GM12874 (cell line): ENCODE data around the gene PILRA.

Source experiments
- TF ChIP-seq, protein P1 (sequence below): IDR thresholded peaks from 2 replicates; pipeline ENCODE4 v1.5.1; 2011; ENCODE audit warnings: low read depth, mild to moderate bottlenecking, control low read depth, low read length, moderate library complexity; ENCODE audit not compliant: insufficient read depth

PILRA gene

DNA sequence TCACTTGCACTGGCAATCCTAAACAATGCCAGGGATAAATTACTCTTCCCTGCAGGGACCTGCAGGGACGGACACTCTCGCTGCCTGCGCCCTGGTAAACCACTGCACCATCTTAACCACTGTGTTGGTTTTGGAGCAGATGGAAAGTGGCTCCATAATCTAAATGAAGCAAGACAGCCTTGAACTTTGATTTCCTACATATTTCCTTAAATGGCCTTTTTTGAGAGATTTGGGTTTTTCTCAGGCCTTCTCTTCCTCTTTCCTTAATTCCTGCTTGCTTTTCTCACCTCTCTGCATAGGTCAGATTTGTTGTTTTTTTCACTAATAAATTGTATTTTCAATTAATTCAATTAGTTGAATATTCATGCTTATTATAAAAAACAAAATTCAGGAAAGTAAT lies 2.8 kb downstream of the PILRA start:
- TF ChIP-seq, protein P1, sequence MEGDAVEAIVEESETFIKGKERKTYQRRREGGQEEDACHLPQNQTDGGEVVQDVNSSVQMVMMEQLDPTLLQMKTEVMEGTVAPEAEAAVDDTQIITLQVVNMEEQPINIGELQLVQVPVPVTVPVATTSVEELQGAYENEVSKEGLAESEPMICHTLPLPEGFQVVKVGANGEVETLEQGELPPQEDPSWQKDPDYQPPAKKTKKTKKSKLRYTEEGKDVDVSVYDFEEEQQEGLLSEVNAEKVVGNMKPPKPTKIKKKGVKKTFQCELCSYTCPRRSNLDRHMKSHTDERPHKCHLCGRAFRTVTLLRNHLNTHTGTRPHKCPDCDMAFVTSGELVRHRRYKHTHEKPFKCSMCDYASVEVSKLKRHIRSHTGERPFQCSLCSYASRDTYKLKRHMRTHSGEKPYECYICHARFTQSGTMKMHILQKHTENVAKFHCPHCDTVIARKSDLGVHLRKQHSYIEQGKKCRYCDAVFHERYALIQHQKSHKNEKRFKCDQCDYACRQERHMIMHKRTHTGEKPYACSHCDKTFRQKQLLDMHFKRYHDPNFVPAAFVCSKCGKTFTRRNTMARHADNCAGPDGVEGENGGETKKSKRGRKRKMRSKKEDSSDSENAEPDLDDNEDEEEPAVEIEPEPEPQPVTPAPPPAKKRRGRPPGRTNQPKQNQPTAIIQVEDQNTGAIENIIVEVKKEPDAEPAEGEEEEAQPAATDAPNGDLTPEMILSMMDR = no peak

- TF ChIP-seq, protein P1 = no peak
Measured at GRCh38 chr7:100378114-100378755, 4.9 kb downstream of the PILRA start.

DNA sequence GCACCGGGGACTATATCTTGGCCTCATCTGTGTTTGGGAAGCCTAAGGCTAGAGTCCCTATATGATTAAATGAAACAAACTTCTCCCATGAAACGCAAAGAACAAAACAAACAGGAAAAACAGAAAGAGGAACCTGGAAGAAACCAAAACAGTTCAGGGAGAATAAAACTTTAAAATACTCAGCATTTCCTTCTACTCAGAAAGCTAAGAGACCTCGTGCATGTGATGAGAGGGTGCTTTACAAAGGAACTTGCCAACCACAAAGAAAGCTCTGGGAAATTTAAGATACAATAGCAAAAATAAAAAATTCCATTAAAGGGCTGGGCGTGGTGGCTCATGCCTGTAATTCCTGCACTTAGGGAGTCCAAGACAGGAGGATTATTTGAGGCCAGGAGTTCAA lies 6.9 kb downstream of the PILRA start:
- TF ChIP-seq, protein P1 = no peak

DNA sequence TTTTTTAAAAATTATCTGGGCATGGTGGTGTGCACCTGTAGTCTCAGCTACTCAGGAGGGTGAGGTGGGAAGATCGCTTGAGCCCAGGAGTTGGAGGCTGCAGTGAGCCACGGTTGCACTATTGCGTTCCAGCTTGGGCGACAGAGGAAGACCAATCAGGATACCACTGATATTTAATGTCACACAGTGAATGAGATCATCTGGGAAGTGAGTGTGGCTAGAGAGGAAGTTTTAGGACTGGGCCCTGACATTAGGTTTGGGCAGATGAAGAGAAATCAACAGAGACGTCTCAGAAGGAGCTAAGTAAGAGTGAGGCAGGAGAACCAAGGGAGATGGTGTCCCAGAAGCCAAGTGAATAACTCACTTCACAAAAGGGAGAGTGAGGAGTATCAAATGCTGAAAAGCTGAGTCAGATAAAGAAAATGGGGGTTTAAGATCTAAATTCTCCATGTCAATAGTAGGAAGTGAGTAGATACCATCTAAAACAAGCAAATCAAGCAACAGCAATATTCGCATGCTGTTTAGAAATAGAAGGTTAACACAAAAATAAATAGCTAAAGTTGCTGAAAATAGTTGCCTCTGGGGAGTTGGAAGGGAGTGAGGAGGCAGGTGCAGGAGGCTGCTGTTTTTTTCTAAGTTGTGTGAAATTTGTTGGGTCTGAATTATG lies 11.5 kb downstream of the PILRA start:
- TF ChIP-seq, protein P1 = no peak

DNA sequence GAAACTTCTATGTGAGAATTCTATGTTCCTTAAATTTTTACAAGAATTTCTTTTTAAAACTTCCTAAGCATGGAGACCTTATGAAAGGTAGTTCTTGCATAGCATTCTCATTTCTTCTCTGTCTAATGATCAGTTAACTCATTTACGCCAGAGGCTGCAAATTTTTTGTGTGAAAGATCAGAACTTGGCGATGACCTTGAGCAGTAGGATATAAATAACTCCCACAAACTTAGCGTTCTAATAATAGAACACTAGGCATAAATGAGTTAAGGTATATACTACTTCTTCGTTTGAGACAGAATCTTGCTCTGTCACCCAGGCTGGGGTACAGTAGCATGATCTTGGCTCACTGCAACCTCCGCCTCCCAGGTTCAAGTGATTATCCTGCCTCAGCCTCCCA lies 13.7 kb downstream of the PILRA start:
- TF ChIP-seq, protein P1 = no peak

DNA sequence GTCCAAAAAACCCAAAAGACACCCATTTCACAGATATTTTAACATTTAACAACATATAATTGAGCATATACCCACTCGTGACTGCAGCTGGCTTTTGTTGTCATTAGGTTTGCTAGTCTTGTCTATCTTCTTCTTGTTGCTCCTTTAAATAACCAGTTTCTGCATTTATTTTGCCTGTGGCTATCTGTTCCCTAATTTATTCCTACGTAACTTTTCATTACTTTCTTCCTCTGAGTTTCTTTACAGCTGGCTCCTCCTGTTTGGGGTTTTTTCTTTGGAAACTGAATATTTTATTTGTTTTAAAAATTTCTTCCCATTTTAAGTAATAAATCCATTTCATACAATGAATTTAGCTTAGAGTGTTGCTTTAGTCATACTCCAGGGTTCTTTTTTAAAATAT lies 14.4 kb downstream of the PILRA start:
- TF ChIP-seq, protein P1 = no peak

DNA sequence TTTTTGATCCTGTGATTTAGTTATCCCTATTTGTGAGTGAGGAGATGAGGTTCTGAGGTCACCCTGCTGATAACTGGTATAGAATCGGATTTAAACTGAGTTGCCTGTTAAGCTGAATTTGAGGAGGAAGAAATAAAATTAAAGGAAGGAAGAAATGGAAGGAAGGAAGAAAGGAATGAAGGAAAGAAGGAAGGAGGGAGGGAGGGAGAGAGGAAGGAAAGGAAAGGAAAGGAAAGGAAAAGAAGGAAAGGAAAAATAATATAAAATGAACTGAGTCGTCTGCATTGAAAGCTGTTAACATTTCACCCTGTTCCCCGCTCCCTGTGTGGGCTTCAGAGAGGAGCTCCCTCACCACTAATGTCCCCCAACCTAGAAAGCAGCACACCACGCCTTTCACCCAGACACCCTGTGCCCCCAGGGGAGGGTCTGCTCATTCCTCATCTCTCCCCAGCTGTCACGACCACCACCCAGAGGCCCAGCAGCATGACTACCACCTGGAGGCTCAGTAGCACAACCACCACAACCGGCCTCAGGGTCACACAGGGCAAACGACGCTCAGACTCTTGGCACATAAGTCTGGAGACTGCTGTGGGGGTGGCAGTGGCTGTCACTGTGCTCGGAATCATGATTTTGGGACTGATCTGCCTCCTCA lies 16.3 kb downstream of the PILRA start:
- TF ChIP-seq, protein P1 = no peak
